ENCODE results near the gene ARHGEF12.
A peak's percentile ranks its signal among the peaks of the same experiment; 100 is the strongest.

Gene ARHGEF12

GRCh38 chr11:120318906-120319305 is 17.3 kb upstream of the ARHGEF12 start:
- DNase-seq = no peak

- peak in 2 of 4 experiments; percentile 17 to 35 for DNase-seq
Measured at GRCh38 chr11:120324932-120325810, 11.0 kb upstream of the ARHGEF12 start, which contains the start of gene TLCD5. TLCD5 (plus strand) TSS chr11:120325299; CDS start chr11:120327442, 2,143 bp downstream.

GRCh38 chr11:120326228-120326627 is 10.0 kb upstream of the ARHGEF12 start:
- no peak for DNase-seq

- peak; percentile 30 to 64 (median 38) for DNase-seq
Measured at GRCh38 chr11:120326845-120327281, 9.3 kb upstream of the ARHGEF12 start.

- DNase-seq = no peak
Measured at GRCh38 chr11:120327311-120327710, 8.9 kb upstream of the ARHGEF12 start.

GRCh38 chr11:120329556-120329955 is 6.7 kb upstream of the ARHGEF12 start:
- no peak for DNase-seq

- DNase-seq = no peak
Measured at GRCh38 chr11:120330045-120330444, 6.2 kb upstream of the ARHGEF12 start.

- no peak for DNase-seq
Measured at GRCh38 chr11:120331301-120331996, 4.8 kb upstream of the ARHGEF12 start.

GRCh38 chr11:120332822-120333716 is 3.1 kb upstream of the ARHGEF12 start:
- no peak for DNase-seq

GRCh38 chr11:120333801-120334200 is 2.4 kb upstream of the ARHGEF12 start:
- DNase-seq = no peak

GRCh38 chr11:120334332-120334731 is 1.9 kb upstream of the ARHGEF12 start:
- DNase-seq = no peak

GRCh38 chr11:120334894-120335462 is 1.2 kb upstream of the ARHGEF12 start:
- peak; percentile 82 to 88 (median 84) for DNase-seq

- peak in 1 of 4 experiments; percentile 16 for DNase-seq
Measured at GRCh38 chr11:120335556-120335907, 681 bp upstream of the ARHGEF12 start.

- DNase-seq = peak in 1 of 4 experiments; percentile 64
Measured at GRCh38 chr11:120336641-120337354, 585 bp downstream of the ARHGEF12 start.

GRCh38 chr11:120337355-120338106 is 1.3 kb downstream of the ARHGEF12 start:
- DNase-seq = peak in 3 of 4 experiments; percentile 6 to 34 (median 8)

- DNase-seq = peak in 2 of 4 experiments; percentile 15 to 34
Measured at GRCh38 chr11:120338107-120338933, 2.1 kb downstream of the ARHGEF12 start.

- no peak for DNase-seq
Measured at GRCh38 chr11:120339394-120339890, 3.2 kb downstream of the ARHGEF12 start.

- no peak for DNase-seq
Measured at GRCh38 chr11:120340529-120340928, 4.3 kb downstream of the ARHGEF12 start.

GRCh38 chr11:120342226-120342625 is 6.0 kb downstream of the ARHGEF12 start:
- no peak for DNase-seq

GRCh38 chr11:120342678-120343077 is 6.5 kb downstream of the ARHGEF12 start:
- DNase-seq = no peak

All from suppressor macrophage (primary cell).